Right lobe of liver (tissue), 4 donors: ENCODE results near the gene ATXN7L3B.

Experiments used
- CTCF ChIP-seq, 4 donors: fragments of 200-600 bp in 3 of 4; fragments of 450-650 bp in 1 of 4; IDR thresholded peaks; one replicate each; pipeline versions ENCODE4 v1.5.1 to v1.8.0; 2016 to 2022; ENCODE audit warnings: antibody characterized with exemption in 4 of 4, mild to moderate bottlenecking in 2 of 4
- POLR2A ChIP-seq: fragments of 450-650 bp; IDR thresholded peaks from one replicate; pipeline ENCODE4 v1.6.1; 2017; ENCODE audit warnings: antibody characterized with exemption, mild to moderate bottlenecking
- donor health status: DM: no; HTN: no; CAD: no.
- donor health status: DM: no; HTN: no; CAD: no.
- donor health status: DM: no; HTN: yes; CAD: no.

GRCh38 chr12:74578486-74578885 lies 40.9 kb downstream of the ATXN7L3B start:
- TF ChIP-seq CTCF (IDR thresholded peaks at IDR 0.05) (no peak), POLR2A (no peak)
